IMR-90 (cell line): ENCODE measurements around the gene SLC25A25. TPM values are rescaled to one million over a fixed set of nuclear protein-coding genes. Genes with fewer than 3 reads are reported as not detected.

ENCODE experiments used
- ATAC-seq: fragments of 200-7000 bp; cut with Tn5 transposase; 2 replicates; pipeline ENCODE4 v1.9.1; 2020; ENCODE audit warnings: low read depth, mild to moderate bottlenecking, moderate library complexity
- BruUV-seq: library from RNA; stranded (reverse); fragments of 400-500 nt; replicated peaks from 2 replicates; lab custom pipeline; 2021; lab: Mats Ljungman, UMichigan
- CTCF ChIA-PET: fragments of 300-600 bp; formaldehyde crosslinking; extraction: SDS; loops from one replicate; lab custom pipeline; 2021; ENCODE audit warnings: antibody characterized with exemption; lab: Yijun Ruan, JAX
- POLR2A ChIA-PET: fragments of 300-600 bp; sonication (Branson Sonifier 250); formaldehyde crosslinking; loops from one replicate; lab custom pipeline; 2022; ENCODE audit warnings: antibody characterized with exemption; ENCODE audit not compliant: unreplicated experiment; lab: Charles Lee
- DNase-seq: peaks from one replicate; pipeline ENCODE4 v3.0.0; 2013
- H2AFZ ChIP-seq: replicated peaks from 2 replicates; pipeline ENCODE3; 2013; ENCODE audit warnings: low read length, mild to moderate bottlenecking; ENCODE audit not compliant: poor library complexity
- H2AK5ac ChIP-seq: 2 replicates; pipeline ENCODE4 v1.6.1; 2013; ENCODE audit warnings: low read depth, low read length, inconsistent platforms
- H2AK9ac ChIP-seq: replicated peaks from 2 replicates; pipeline ENCODE3; 2013; ENCODE audit warnings: mild to moderate bottlenecking, low read depth, low read length, moderate library complexity; ENCODE audit not compliant: poor library complexity
- H2BK120ac ChIP-seq: 2 replicates; pipeline ENCODE4 v1.6.1; 2013; ENCODE audit warnings: low read depth, low read length, inconsistent platforms
- H2BK15ac ChIP-seq: 3 replicates; pipeline ENCODE4 v1.6.1; 2013; ENCODE audit warnings: low read depth, low read length, inconsistent platforms
- H2BK20ac ChIP-seq: 2 replicates; pipeline ENCODE4 v1.6.1; 2013; ENCODE audit warnings: low read depth, mild to moderate bottlenecking, inconsistent platforms, low read length, moderate library complexity
- H2BK5ac ChIP-seq: 2 replicates; pipeline ENCODE4 v1.6.1; 2013; ENCODE audit warnings: mild to moderate bottlenecking, low read depth, low read length, inconsistent platforms; ENCODE audit not compliant: poor library complexity, severe bottlenecking
- H3K14ac ChIP-seq: replicated peaks from 2 replicates; pipeline ENCODE4 v1.6.1; 2013; ENCODE audit warnings: low read depth, low read length, inconsistent platforms
- H3K18ac ChIP-seq: 2 replicates; pipeline ENCODE4 v1.6.1; 2013; ENCODE audit warnings: low read depth, low read length, control low read depth
- H3K23ac ChIP-seq: 2 replicates; pipeline ENCODE4 v1.6.1; 2013; ENCODE audit warnings: low read depth, low read length, inconsistent platforms
- H3K27ac ChIP-seq: 2 replicates; pipeline ENCODE4 v1.5.1; 2013; ENCODE audit warnings: mild to moderate bottlenecking, control low read depth, low read length; ENCODE audit not compliant: insufficient read depth
- H3K27me3 ChIP-seq: 2 replicates; pipeline ENCODE4 v1.6.1; 2013; ENCODE audit warnings: low read length; ENCODE audit not compliant: control insufficient read depth, insufficient read depth
- H3K36me3 ChIP-seq: 2 replicates; pipeline ENCODE4 v1.6.1; 2013; ENCODE audit warnings: low read length, mixed read lengths; ENCODE audit not compliant: control insufficient read depth, insufficient read depth
- H3K4ac ChIP-seq: 2 replicates; pipeline ENCODE4 v1.6.1; 2013; ENCODE audit warnings: low read depth, low read length, inconsistent platforms
- H3K4me1 ChIP-seq: 2 replicates; pipeline ENCODE4 v1.6.1; 2013; ENCODE audit warnings: low read length, mixed read lengths; ENCODE audit not compliant: control insufficient read depth, insufficient read depth
- H3K4me2 ChIP-seq: 2 replicates; pipeline ENCODE4 v1.6.1; 2013; ENCODE audit warnings: low read depth, mild to moderate bottlenecking, control low read depth, low read length, moderate library complexity
- H3K4me3 ChIP-seq: 2 replicates; pipeline ENCODE4 v1.5.1; 2013; ENCODE audit warnings: low read depth, mild to moderate bottlenecking, control low read depth, low read length, moderate library complexity; ENCODE audit not compliant: insufficient read depth
- H3K56ac ChIP-seq: 2 replicates; pipeline ENCODE4 v1.6.1; 2013; ENCODE audit warnings: low read length, inconsistent platforms; ENCODE audit not compliant: insufficient read depth; ENCODE audit errors: extremely low read depth
- H3K79me1 ChIP-seq, 2 experiments: 2 replicates each; pipeline ENCODE4 v1.6.1; 2013; ENCODE audit warnings: low read length in 2 of 2, inconsistent platforms in 1 of 2, low read depth in 1 of 2
- H3K9ac ChIP-seq: 2 replicates; pipeline ENCODE4 v1.6.1; 2013; ENCODE audit warnings: low read depth, low read length, control low read depth
- H3K9me1 ChIP-seq: 2 replicates; pipeline ENCODE4 v1.6.1; 2013; ENCODE audit warnings: low read length, inconsistent platforms; ENCODE audit not compliant: insufficient read depth
- H3K9me3 ChIP-seq: 2 replicates; pipeline ENCODE4 v1.6.1; 2013; ENCODE audit warnings: low read length; ENCODE audit not compliant: control insufficient read depth, insufficient read depth
- H4K20me1 ChIP-seq: 2 replicates; pipeline ENCODE4 v1.6.1; 2013; ENCODE audit warnings: low read length, inconsistent platforms; ENCODE audit not compliant: insufficient read depth
- H4K5ac ChIP-seq: 2 replicates; pipeline ENCODE4 v1.6.1; 2013; ENCODE audit warnings: mild to moderate bottlenecking, low read depth, low read length, control low read depth
- H4K8ac ChIP-seq, 2 experiments: 2 replicates each; pipeline ENCODE4 v1.6.1; 2013; ENCODE audit warnings: low read depth in 2 of 2, low read length in 2 of 2, control low read depth in 1 of 2, inconsistent platforms in 1 of 2
- H4K91ac ChIP-seq: 2 replicates; pipeline ENCODE4 v1.6.1; 2013; ENCODE audit warnings: low read depth, low read length, inconsistent platforms; ENCODE audit not compliant: insufficient read depth
- CEBPB ChIP-seq: IDR thresholded peaks from 2 replicates; pipeline ENCODE4 v1.6.1; 2012; ENCODE audit warnings: low read depth, low read length, improper control_type of control experiment
- CHD1 ChIP-seq: IDR thresholded peaks from 2 replicates; pipeline ENCODE4 v1.6.1; 2012; ENCODE audit warnings: low read depth, low read length, improper control_type of control experiment
- MAFK ChIP-seq: IDR thresholded peaks from 2 replicates; pipeline ENCODE4 v1.6.1; 2012; ENCODE audit warnings: low read depth, low read length, improper control_type of control experiment
- RCOR1 ChIP-seq: IDR thresholded peaks from 2 replicates; pipeline ENCODE4 v1.6.1; 2012; ENCODE audit warnings: mild to moderate bottlenecking, low read length, improper control_type of control experiment; ENCODE audit not compliant: insufficient replicate concordance
- WGBS, 2 experiments: methylation state at CpG; one replicate each; pipeline versions ENCODE4 v1.1.5 to v1.1.7; 2013; ENCODE audit warnings: missing lambda C conversion rate in 2 of 2; ENCODE audit not compliant: insufficient read length in 1 of 2; ENCODE audit errors: extremely low coverage in 2 of 2; 5-methylcytosine and 5-hydroxymethylcytosine counted together
- dilution Hi-C: fragments of 300-500 bp; cut with HindIII; formaldehyde crosslinking; loops from one replicate; pipeline ENCODE4 v1.14.3; 2018; ENCODE audit warnings: low sequenced_read_pairs; ENCODE audit not compliant: unreplicated experiment
- in situ Hi-C: fragments of 300-500 bp; cut with MboI; formaldehyde crosslinking; loops from 3 replicates; pipeline ENCODE4 v1.14.3; 2019; ENCODE audit warnings: low sequenced_read_pairs, inconsistent platforms, mixed read lengths
- intact Hi-C: fragments of 100-400 bp; cut with micrococcal nuclease; formaldehyde crosslinking; loops from 2 replicates; pipeline ENCODE4 v1.10.0; 2022
- polyA plus RNA-seq, 3 experiments: library from polyadenylated mRNA; depleted of rRNA; stranded (reverse); fragments of >200 nt; gene quantifications; 2 replicates each; pipeline ENCODE4 v1.2.3, GENCODE V29; 2012; ENCODE audit warnings: low replicate concordance in 1 of 3
- total RNA-seq: library from RNA; depleted of rRNA; stranded (reverse); fragments of >200 nt; gene quantifications from 2 replicates; pipeline ENCODE4 v1.2.3, GENCODE V29; 2012

SLC25A25 gene
- total and polyA plus RNA-seq, 2 of the 4 experiments (the other 2 are of a cell fraction), result 14.0 to 17.9 TPM

- no CpG with 5 or more reads among the region's 11 CpGs for WGBS, 2 experiments
- Histone ChIP-seq H3K9me1 (0 out of 2 replicates have a peak, but pooled peaks cover 2% of the 10 kb centered on the region), H3K4ac (peak overlapping the region; percentile 13; the same call in 1 of the 2 replicates), H2BK20ac (no peak overlapping the region), H2BK5ac (no peak overlapping the region), H3K9ac (peak overlapping the region; percentile 18; the same call in 1 of the 2 replicates), H3K27ac (no peak overlapping the region), H3K79me1 (no peaks in the 10 kb centered on the region), H3K9me3 (no peaks in the 10 kb centered on the region), H2AK5ac (no peak overlapping the region), H2AFZ (peak overlapping the region; percentile 63), H3K23ac (no peak overlapping the region), H3K56ac (no peak overlapping the region), H4K5ac (no peak overlapping the region), H3K4me2 (no peak overlapping the region), H3K36me3 (no peaks in the 10 kb centered on the region), H2BK15ac (no peak overlapping the region), H2BK120ac (no peak overlapping the region), H3K27me3 (no peaks in the 10 kb centered on the region), H3K4me3 (no peak overlapping the region), H4K91ac (no peak overlapping the region), H4K20me1 (no peaks in the 10 kb centered on the region), H3K14ac (0 out of 2 replicates have a peak overlapping the region, but pooled peaks have one; percentile 14), H3K4me1 (peaks cover 4% of the 10 kb centered on the region; the same call in 1 of the 2 replicates), H4K8ac (peak overlapping the region in 1 of 2 experiments; percentile 59; a peak in 1 of 4 replicates), H3K18ac (no peak overlapping the region), H2AK9ac (peak overlapping the region; percentile 51)
- no peak for TF ChIP-seq CHD1
- peak; percentile 41; the same call in 1 of the 2 replicates for TF ChIP-seq CEBPB
- TF ChIP-seq MAFK, result no peak
- TF ChIP-seq RCOR1, result no peak
- intact Hi-C loops, result no loop called here
- dilution Hi-C loops, result no loop called here
- ATAC-seq (peak; percentile 35), DNase-seq (no peak)
- BruUV-seq, result no TSS peak
- in situ Hi-C loops, result no loop called here
- CTCF ChIA-PET, result interaction anchor here (0.7 kb wide), 1 partner anchor 14 kb away, joined by 3 read pairs; no protein-coding TSS in a partner anchor
- POLR2A ChIA-PET, result no interaction called here
These were observed 41.1 kb upstream of the SLC25A25 start for GRCh38 chr9:128026773-128027541.
